CD4-positive, alpha-beta T cell treated with Interleukin-4 for 4 hours (primary cell): Measurements from ENCODE around the gene DIAPH1.
A peak's percentile ranks its signal among the peaks of the same experiment; 100 is the strongest.

ENCODE experiments used
- DNase-seq: peaks from one replicate; pipeline ENCODE4 v3.0.0-alpha.2; 2020

Gene DIAPH1

GRCh38 chr5:141559461-141559860 is 59.3 kb downstream of the DIAPH1 start:
- no peak for DNase-seq

GRCh38 chr5:141558150-141558549 is 60.6 kb downstream of the DIAPH1 start:
- no peak for DNase-seq

- DNase-seq: peak; percentile 77
These were observed 61.1 kb downstream of the DIAPH1 start for GRCh38 chr5:141557681-141558136.

GRCh38 chr5:141547921-141548320 is 70.9 kb downstream of the DIAPH1 start:
- no peak for DNase-seq

GRCh38 chr5:141547488-141547887 is 71.3 kb downstream of the DIAPH1 start:
- DNase-seq: no peak

- DNase-seq: no peak
These were observed 75.7 kb downstream of the DIAPH1 start for GRCh38 chr5:141543053-141543452.

GRCh38 chr5:141534492-141535213 is 84.1 kb downstream of the DIAPH1 start:
- no peak for DNase-seq

- DNase-seq: no peak
These were observed 84.9 kb downstream of the DIAPH1 start for GRCh38 chr5:141533897-141534296.

- DNase-seq: no peak
These were observed 86.1 kb downstream of the DIAPH1 start for GRCh38 chr5:141532726-141533125.

GRCh38 chr5:141529873-141530272 is 88.9 kb downstream of the DIAPH1 start:
- DNase-seq: no peak

GRCh38 chr5:141529002-141529401 is 89.8 kb downstream of the DIAPH1 start:
- DNase-seq: no peak

GRCh38 chr5:141528291-141528984 is 90.4 kb downstream of the DIAPH1 start:
- no peak for DNase-seq

GRCh38 chr5:141527426-141527825 is 91.4 kb downstream of the DIAPH1 start:
- no peak for DNase-seq

GRCh38 chr5:141525653-141526052 is 93.1 kb downstream of the DIAPH1 start:
- no peak for DNase-seq

GRCh38 chr5:141524604-141525597 is 93.9 kb downstream of the DIAPH1 start:
- DNase-seq: peak; percentile 34

- DNase-seq: no peak
These were observed 94.8 kb downstream of the DIAPH1 start for GRCh38 chr5:141523991-141524390.

GRCh38 chr5:141522301-141522700 is 96.5 kb downstream of the DIAPH1 start:
- no peak for DNase-seq

- DNase-seq: peak; percentile 15
These were observed 97.5 kb downstream of the DIAPH1 start for GRCh38 chr5:141521244-141521781.

GRCh38 chr5:141519605-141520565 is 98.9 kb downstream of the DIAPH1 start:
- no peak for DNase-seq

- no peak for DNase-seq
These were observed 100.2 kb downstream of the DIAPH1 start for GRCh38 chr5:141518618-141519015.

GRCh38 chr5:141517880-141518617 is 100.8 kb downstream of the DIAPH1 start:
- DNase-seq: no peak
